Endodermal cell (in vitro differentiated cells): Measurements from ENCODE around the gene GRIK4. TPM values are rescaled to one million over a fixed set of nuclear protein-coding genes. Genes with fewer than 3 reads are reported as not detected.

Experiments
- DNase-seq: peaks from one replicate; pipeline ENCODE4 v3.0.0-alpha.2; 2017
- H3K27ac ChIP-seq: 2 replicates; pipeline ENCODE4 v1.5.1; 2013; ENCODE audit warnings: mild to moderate bottlenecking, low read depth, low read length, moderate library complexity
- H3K27me3 ChIP-seq: 2 replicates; pipeline ENCODE4 v1.6.1; 2013; ENCODE audit warnings: mild to moderate bottlenecking, low read length, moderate library complexity; ENCODE audit not compliant: insufficient read depth, control insufficient read depth, poor library complexity, severe bottlenecking
- H3K36me3 ChIP-seq: 2 replicates; pipeline ENCODE4 v1.7.0; 2013; ENCODE audit warnings: mild to moderate bottlenecking, low read length, moderate library complexity; ENCODE audit not compliant: control insufficient read depth, insufficient read depth
- H3K4me1 ChIP-seq: one replicate; pipeline ENCODE4 v1.7.0; 2013; ENCODE audit warnings: low read length; ENCODE audit not compliant: control insufficient read depth, insufficient read depth
- H3K4me3 ChIP-seq: 2 replicates; pipeline ENCODE4 v1.5.1; 2013; ENCODE audit warnings: mild to moderate bottlenecking, low read length, moderate library complexity
- H3K9ac ChIP-seq: 2 replicates; pipeline ENCODE4 v1.6.1; 2013; ENCODE audit warnings: mild to moderate bottlenecking, low read length, moderate library complexity; ENCODE audit not compliant: poor library complexity, severe bottlenecking; ENCODE audit errors: extremely low read depth
- H3K9me3 ChIP-seq: 2 replicates; pipeline ENCODE4 v1.6.1; 2013; ENCODE audit warnings: mild to moderate bottlenecking, low read length, moderate library complexity; ENCODE audit not compliant: control insufficient read depth
- H3K27ac Mint-ChIP-seq: 2 replicates; pipeline ENCODE4 v1.8.0; 2020; ENCODE audit warnings: mixed read lengths
- H3K27me3 Mint-ChIP-seq: 2 replicates; pipeline ENCODE4 v1.8.0; 2021; ENCODE audit warnings: mild to moderate bottlenecking, mixed read lengths; ENCODE audit not compliant: insufficient read depth
- H3K36me3 Mint-ChIP-seq: 2 replicates; pipeline ENCODE4 v1.8.0; 2020; ENCODE audit warnings: low read depth, mixed read lengths
- H3K4me1 Mint-ChIP-seq: 2 replicates; pipeline ENCODE4 v1.8.0; 2020; ENCODE audit warnings: mixed read lengths
- H3K4me3 Mint-ChIP-seq: 2 replicates; pipeline ENCODE4 v1.8.0; 2020; ENCODE audit warnings: mild to moderate bottlenecking, moderate library complexity, mixed read lengths
- H3K9me3 Mint-ChIP-seq: 2 replicates; pipeline ENCODE4 v1.8.0; 2020; ENCODE audit warnings: mild to moderate bottlenecking, mixed read lengths
- CTCF ChIP-seq: fragments of 200-600 bp; sonication (generic); conservative IDR thresholded peaks from 2 replicates; pipeline ENCODE4 v1.5.0; 2021; ENCODE audit warnings: antibody characterized with exemption, mild to moderate bottlenecking
- WGBS, 2 experiments: methylation state at CpG; one replicate each; pipeline versions ENCODE4 v1.1.5 to v1.1.7; 2013; ENCODE audit warnings: missing lambda C conversion rate in 2 of 2, mixed read lengths in 1 of 2; ENCODE audit not compliant: insufficient coverage in 1 of 2, insufficient read length in 1 of 2; 5-methylcytosine and 5-hydroxymethylcytosine counted together
- total RNA-seq, 2 donors: library from RNA; stranded (reverse); fragmentation: NEBNext Ultra II Directional in 1 of 2; extraction: Animal tissue kit (Norgen Biotek cat#: 25700) in 1 of 2; gene quantifications; 2 replicates in 1 of 2; 3 replicates in 1 of 2; pipeline ENCODE4 v1.2.1, GENCODE V29; 2021

The GRIK4 gene
- total RNA-seq, 2 donors from 2014 or later: 1.7 to 3.5 TPM

GRCh38 chr11:120988603-120989002, 477.1 kb downstream of the GRIK4 start:
- Mint-ChIP-seq H3K4me1 (peaks cover 22% of the 10 kb centered on the region), H3K4me3 (no peak overlapping the region), H3K9me3 (no peaks in the 10 kb centered on the region), H3K27me3 (no peaks in the 10 kb centered on the region), H3K27ac (no peak overlapping the region), H3K36me3 (no peaks in the 10 kb centered on the region)
- Histone ChIP-seq H3K4me3 (no peak overlapping the region), H3K9me3 (no peaks in the 10 kb centered on the region), H3K36me3 (no peaks in the 10 kb centered on the region), H3K4me1 (no peaks in the 10 kb centered on the region), H3K27me3 (no peaks in the 10 kb centered on the region), H3K9ac (no peak overlapping the region), H3K27ac (no peak overlapping the region)
- no peak for DNase-seq
- no peak for TF ChIP-seq CTCF
- 88% methylated on average over 1 of the region's 1 CpG; no CpG with 5 or more reads in 1 of the 2 experiments for WGBS, 2 experiments

- no peak overlapping the region for H3K9ac ChIP-seq
- Mint-ChIP-seq H3K4me3 (no peak overlapping the region), H3K36me3 (no peaks in the 10 kb centered on the region)
These were observed 480.5 kb downstream of the GRIK4 start for GRCh38 chr11:120991830-120992686.

More at GRCh38 chr11:120991830-120992686, 480.5 kb downstream of the GRIK4 start:
- no peaks in the 10 kb centered on the region for H3K27me3 Mint-ChIP-seq
- no peaks in the 10 kb centered on the region for H3K27me3 ChIP-seq
- H3K36me3 ChIP-seq: no peaks in the 10 kb centered on the region
- H3K4me1 ChIP-seq: no peaks in the 10 kb centered on the region
- H3K9me3 Mint-ChIP-seq: no peaks in the 10 kb centered on the region
- TF ChIP-seq CTCF: no peak
- no peak for DNase-seq
- H3K4me3 ChIP-seq: no peak overlapping the region
- H3K4me1 Mint-ChIP-seq: peaks cover 24% of the 10 kb centered on the region
- no peaks in the 10 kb centered on the region for H3K9me3 ChIP-seq
- H3K27ac ChIP-seq: no peak overlapping the region
- 84 to 94% methylated on average over 6 to 7 of the region's 10 CpGs for WGBS, 2 experiments
- no peak overlapping the region for H3K27ac Mint-ChIP-seq
